ENCODE results near the gene LMBR1. TPM values are rescaled to one million over a fixed set of nuclear protein-coding genes. Genes with fewer than 3 reads are reported as not detected.

Gene LMBR1
- polyA plus RNA-seq, 1 donor from 2014 or later = 68.9 TPM

DNA sequence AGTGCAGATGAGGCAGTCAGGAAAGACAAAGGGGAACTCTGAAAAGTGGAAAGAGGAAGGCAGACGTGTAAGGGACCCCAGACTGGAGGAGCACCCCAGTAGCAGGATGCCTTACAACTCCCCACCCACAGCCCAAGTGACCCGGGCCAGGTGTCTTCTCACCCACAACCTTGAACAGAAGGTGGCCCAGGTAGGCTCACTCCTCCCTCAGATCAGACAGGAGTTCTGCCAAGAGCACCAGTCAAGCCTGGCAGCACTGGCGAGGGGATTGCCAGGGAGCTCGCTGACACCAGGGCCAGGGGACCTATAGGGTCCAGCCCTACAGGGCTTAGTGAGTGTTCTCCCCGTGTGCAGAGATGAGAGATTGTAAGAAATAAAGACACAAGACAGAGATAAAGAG, 27.1 kb upstream of the LMBR1 start:
- no peaks in the 10 kb centered on the region for H3K9me2 ChIP-seq (ENCODE audit: insufficient read depth, low read length)
- H3K27me3 ChIP-seq (ENCODE audit: insufficient read depth, low read depth, low read length) = no peaks in the 10 kb centered on the region
- H3K9ac ChIP-seq (ENCODE audit: low read length) = no peak overlapping the region
- TF ChIP-seq SMC3 (conservative IDR thresholded peaks at IDR 0.05; ENCODE audit: poor library complexity) (no peak), MXI1 (conservative IDR thresholded peaks at IDR 0.05; ENCODE audit: poor library complexity, severe bottlenecking) (no peak), EZH2 (IDR thresholded peaks at IDR 0.05; ENCODE audit: borderline replicate concordance, insufficient read depth, low read length, poor library complexity, severe bottlenecking) (no peak), TAF1 (IDR thresholded peaks at IDR 0.05; ENCODE audit: low read depth) (no peak), EP300 (conservative IDR thresholded peaks at IDR 0.05; ENCODE audit: poor library complexity, severe bottlenecking) (no peak)
- TF ChIP-seq, protein P1, sequence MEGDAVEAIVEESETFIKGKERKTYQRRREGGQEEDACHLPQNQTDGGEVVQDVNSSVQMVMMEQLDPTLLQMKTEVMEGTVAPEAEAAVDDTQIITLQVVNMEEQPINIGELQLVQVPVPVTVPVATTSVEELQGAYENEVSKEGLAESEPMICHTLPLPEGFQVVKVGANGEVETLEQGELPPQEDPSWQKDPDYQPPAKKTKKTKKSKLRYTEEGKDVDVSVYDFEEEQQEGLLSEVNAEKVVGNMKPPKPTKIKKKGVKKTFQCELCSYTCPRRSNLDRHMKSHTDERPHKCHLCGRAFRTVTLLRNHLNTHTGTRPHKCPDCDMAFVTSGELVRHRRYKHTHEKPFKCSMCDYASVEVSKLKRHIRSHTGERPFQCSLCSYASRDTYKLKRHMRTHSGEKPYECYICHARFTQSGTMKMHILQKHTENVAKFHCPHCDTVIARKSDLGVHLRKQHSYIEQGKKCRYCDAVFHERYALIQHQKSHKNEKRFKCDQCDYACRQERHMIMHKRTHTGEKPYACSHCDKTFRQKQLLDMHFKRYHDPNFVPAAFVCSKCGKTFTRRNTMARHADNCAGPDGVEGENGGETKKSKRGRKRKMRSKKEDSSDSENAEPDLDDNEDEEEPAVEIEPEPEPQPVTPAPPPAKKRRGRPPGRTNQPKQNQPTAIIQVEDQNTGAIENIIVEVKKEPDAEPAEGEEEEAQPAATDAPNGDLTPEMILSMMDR (IDR thresholded peaks at IDR 0.05; ENCODE audit: poor library complexity, severe bottlenecking) = no peak
- no peaks in the 10 kb centered on the region for H4K20me1 ChIP-seq (ENCODE audit: insufficient read depth)
- H2AFZ ChIP-seq (ENCODE audit: low read depth, low read length) = no peak overlapping the region
- no peaks in the 10 kb centered on the region for H3K9me3 ChIP-seq (ENCODE audit: low read length)
- H3K4me2 ChIP-seq (ENCODE audit: low read length) = no peak overlapping the region
- H3K27ac ChIP-seq (ENCODE audit: low read length) = no peak overlapping the region
- H3F3A ChIP-seq (ENCODE audit: insufficient read depth, low read length, poor library complexity, severe bottlenecking) = no peaks in the 10 kb centered on the region
- no peaks in the 10 kb centered on the region for H3K36me3 ChIP-seq (ENCODE audit: insufficient read depth, low read length)
- no peaks in the 10 kb centered on the region for H3K79me2 ChIP-seq (replicated peaks; ENCODE audit: insufficient read depth, low read length)
- no peak overlapping the region for H3K4me3 ChIP-seq (ENCODE audit: low read length)

DNA sequence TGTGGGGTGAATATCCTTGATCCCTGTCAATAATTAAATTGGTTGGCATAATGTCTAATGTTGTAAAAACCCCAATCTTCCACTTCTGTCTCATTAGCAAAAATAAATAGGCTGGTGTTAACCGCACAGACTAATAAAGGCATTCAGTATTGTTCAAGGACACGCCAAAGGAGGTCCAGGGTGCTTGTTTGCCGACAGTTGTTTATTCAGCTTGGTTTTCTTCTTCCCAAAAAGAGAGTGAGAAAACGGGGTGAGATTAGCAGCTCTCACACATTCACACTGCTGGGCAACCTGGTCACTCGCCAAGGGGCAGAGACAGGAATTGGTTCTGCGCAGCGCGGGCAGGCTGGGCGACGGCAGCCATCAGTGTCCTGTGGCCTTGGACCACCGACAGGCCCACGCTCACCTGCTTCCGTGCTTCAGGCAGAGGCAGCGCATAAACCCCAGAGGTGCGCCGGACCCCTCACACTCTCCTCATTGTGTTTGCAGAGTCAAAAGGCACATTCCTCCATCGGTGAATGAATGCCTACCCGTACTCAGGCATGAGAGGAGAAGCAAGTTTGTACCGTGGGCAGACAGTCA, 26.2 kb upstream of the LMBR1 start:
- H3K27ac ChIP-seq (ENCODE audit: low read length) = no peak overlapping the region
- H3K36me3 ChIP-seq (ENCODE audit: insufficient read depth, low read length) = no peaks in the 10 kb centered on the region
- H3F3A ChIP-seq (ENCODE audit: insufficient read depth, low read length, poor library complexity, severe bottlenecking) = no peaks in the 10 kb centered on the region
- H4K20me1 ChIP-seq (ENCODE audit: insufficient read depth) = no peaks in the 10 kb centered on the region
- no peak overlapping the region for H3K4me2 ChIP-seq (ENCODE audit: low read length)
- no peak overlapping the region for H2AFZ ChIP-seq (ENCODE audit: low read depth, low read length)
- no peaks in the 10 kb centered on the region for H3K9me3 ChIP-seq (ENCODE audit: low read length)
- H3K9me2 ChIP-seq (ENCODE audit: insufficient read depth, low read length) = no peaks in the 10 kb centered on the region
- H3K27me3 ChIP-seq (ENCODE audit: insufficient read depth, low read depth, low read length) = no peaks in the 10 kb centered on the region
- H3K79me2 ChIP-seq (replicated peaks; ENCODE audit: insufficient read depth, low read length) = no peaks in the 10 kb centered on the region
- H3K4me3 ChIP-seq (ENCODE audit: low read length) = no peak overlapping the region
- no peak overlapping the region for H3K9ac ChIP-seq (ENCODE audit: low read length)
- TF ChIP-seq, protein P1 (IDR thresholded peaks at IDR 0.05; ENCODE audit: poor library complexity, severe bottlenecking) = no peak
- TF ChIP-seq MXI1 (conservative IDR thresholded peaks at IDR 0.05; ENCODE audit: poor library complexity, severe bottlenecking) = no peak
- TF ChIP-seq POLR2AphosphoS5 (IDR thresholded peaks at IDR 0.05) = no peak

DNA sequence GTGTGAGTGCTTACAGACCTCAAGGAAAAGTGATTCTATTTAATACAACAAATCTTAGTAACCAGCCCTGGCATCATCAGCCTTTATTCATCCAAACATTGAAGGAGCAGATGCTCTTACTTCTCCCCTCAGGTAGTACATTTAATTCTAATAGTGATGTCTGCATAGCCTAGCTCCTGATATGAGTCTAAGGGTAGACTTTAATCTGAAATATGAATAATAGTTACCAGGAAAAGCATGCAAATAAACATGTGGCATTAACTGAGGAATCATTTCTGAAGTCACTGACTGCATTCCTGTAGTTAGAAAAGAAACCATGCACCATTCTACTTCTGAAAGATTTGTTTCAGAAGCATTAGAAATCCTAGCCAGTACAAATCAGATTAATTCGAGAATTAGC, 25.7 kb upstream of the LMBR1 start:
- H3F3A ChIP-seq (ENCODE audit: insufficient read depth, low read length, poor library complexity, severe bottlenecking) = no peaks in the 10 kb centered on the region
- no peaks in the 10 kb centered on the region for H3K9me2 ChIP-seq (ENCODE audit: insufficient read depth, low read length)
- no peaks in the 10 kb centered on the region for H3K27me3 ChIP-seq (ENCODE audit: insufficient read depth, low read depth, low read length)
- TF ChIP-seq MXI1 (conservative IDR thresholded peaks at IDR 0.05; ENCODE audit: poor library complexity, severe bottlenecking) (no peak), EP300 (conservative IDR thresholded peaks at IDR 0.05; ENCODE audit: poor library complexity, severe bottlenecking) (no peak), POLR2AphosphoS5 (IDR thresholded peaks at IDR 0.05) (no peak), TAF1 (IDR thresholded peaks at IDR 0.05; ENCODE audit: low read depth) (no peak), SMC3 (conservative IDR thresholded peaks at IDR 0.05; ENCODE audit: poor library complexity) (no peak)
- TF ChIP-seq, protein P2, sequence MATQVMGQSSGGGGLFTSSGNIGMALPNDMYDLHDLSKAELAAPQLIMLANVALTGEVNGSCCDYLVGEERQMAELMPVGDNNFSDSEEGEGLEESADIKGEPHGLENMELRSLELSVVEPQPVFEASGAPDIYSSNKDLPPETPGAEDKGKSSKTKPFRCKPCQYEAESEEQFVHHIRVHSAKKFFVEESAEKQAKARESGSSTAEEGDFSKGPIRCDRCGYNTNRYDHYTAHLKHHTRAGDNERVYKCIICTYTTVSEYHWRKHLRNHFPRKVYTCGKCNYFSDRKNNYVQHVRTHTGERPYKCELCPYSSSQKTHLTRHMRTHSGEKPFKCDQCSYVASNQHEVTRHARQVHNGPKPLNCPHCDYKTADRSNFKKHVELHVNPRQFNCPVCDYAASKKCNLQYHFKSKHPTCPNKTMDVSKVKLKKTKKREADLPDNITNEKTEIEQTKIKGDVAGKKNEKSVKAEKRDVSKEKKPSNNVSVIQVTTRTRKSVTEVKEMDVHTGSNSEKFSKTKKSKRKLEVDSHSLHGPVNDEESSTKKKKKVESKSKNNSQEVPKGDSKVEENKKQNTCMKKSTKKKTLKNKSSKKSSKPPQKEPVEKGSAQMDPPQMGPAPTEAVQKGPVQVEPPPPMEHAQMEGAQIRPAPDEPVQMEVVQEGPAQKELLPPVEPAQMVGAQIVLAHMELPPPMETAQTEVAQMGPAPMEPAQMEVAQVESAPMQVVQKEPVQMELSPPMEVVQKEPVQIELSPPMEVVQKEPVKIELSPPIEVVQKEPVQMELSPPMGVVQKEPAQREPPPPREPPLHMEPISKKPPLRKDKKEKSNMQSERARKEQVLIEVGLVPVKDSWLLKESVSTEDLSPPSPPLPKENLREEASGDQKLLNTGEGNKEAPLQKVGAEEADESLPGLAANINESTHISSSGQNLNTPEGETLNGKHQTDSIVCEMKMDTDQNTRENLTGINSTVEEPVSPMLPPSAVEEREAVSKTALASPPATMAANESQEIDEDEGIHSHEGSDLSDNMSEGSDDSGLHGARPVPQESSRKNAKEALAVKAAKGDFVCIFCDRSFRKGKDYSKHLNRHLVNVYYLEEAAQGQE (IDR thresholded peaks at IDR 0.05; ENCODE audit: borderline replicate concordance) = no peak
- TF ChIP-seq, protein P1 (IDR thresholded peaks at IDR 0.05; ENCODE audit: poor library complexity, severe bottlenecking) = no peak
- no peaks in the 10 kb centered on the region for H3K9me3 ChIP-seq (ENCODE audit: low read length)
- H3K4me2 ChIP-seq (ENCODE audit: low read length) = no peak overlapping the region
- no peak overlapping the region for H3K27ac ChIP-seq (ENCODE audit: low read length)
- no peak overlapping the region for H2AFZ ChIP-seq (ENCODE audit: low read depth, low read length)
- no peaks in the 10 kb centered on the region for H4K20me1 ChIP-seq (ENCODE audit: insufficient read depth)
- no peaks in the 10 kb centered on the region for H3K79me2 ChIP-seq (replicated peaks; ENCODE audit: insufficient read depth, low read length)
- no peak overlapping the region for H3K4me3 ChIP-seq (ENCODE audit: low read length)
- no peaks in the 10 kb centered on the region for H3K36me3 ChIP-seq (ENCODE audit: insufficient read depth, low read length)
- no peak overlapping the region for H3K9ac ChIP-seq (ENCODE audit: low read length)
